K562 (cell line): ENCODE measurements around the gene FGFR1OP2. TPM values are rescaled to one million over a fixed set of nuclear protein-coding genes. Genes with fewer than 3 reads are reported as not detected.

ENCODE experiments used
- CREB3 ChIP-seq: fragments of 450-650 bp; conservative IDR thresholded peaks from 2 replicates; pipeline ENCODE4 v1.6.1; 2016; ENCODE audit warnings: missing genetic modification characterization, low read depth, mild to moderate bottlenecking, missing compliant biosample characterization, moderate library complexity
- DMBX1 ChIP-seq: fragments of 250-450 bp; sonication (Bioruptor Pico); IDR thresholded peaks from 2 replicates; pipeline ENCODE4 v1.8.0; 2022; ENCODE audit warnings: inconsistent platforms, mild to moderate bottlenecking, moderate library complexity, borderline replicate concordance
- E2F5 ChIP-seq: sonication (generic); formaldehyde crosslinking; IDR thresholded peaks from 2 replicates; pipeline ENCODE4 v1.8.0; 2022; ENCODE audit warnings: mild to moderate bottlenecking, missing genetic modification reagents
- FOXK2 ChIP-seq, 2 experiments: fragments of 450-650 bp; IDR thresholded peaks in 1 of 2; conservative IDR thresholded peaks in 1 of 2; 2 replicates each; pipeline ENCODE4 v1.6.1; 2016; ENCODE audit warnings: low read depth in 2 of 2, mild to moderate bottlenecking in 1 of 2
- IRF2 ChIP-seq: sonication (generic); formaldehyde crosslinking; IDR thresholded peaks from 2 replicates; pipeline ENCODE4 v1.8.1; 2022; ENCODE audit warnings: mild to moderate bottlenecking, missing genetic modification reagents
- MCM5 ChIP-seq: fragments of 450-650 bp; IDR thresholded peaks from 2 replicates; pipeline ENCODE4 v1.6.1; 2016; ENCODE audit warnings: low read depth
- MTA2 ChIP-seq: fragments of 450-650 bp; IDR thresholded peaks from 2 replicates; pipeline ENCODE4 v1.6.1; 2016; ENCODE audit warnings: low read depth
- NR0B1 ChIP-seq: fragments of 450-650 bp; IDR thresholded peaks from one replicate; pipeline ENCODE4 v1.6.1; 2018; ENCODE audit warnings: mild to moderate bottlenecking, moderate library complexity; ENCODE audit not compliant: partially characterized antibody
- NR2C2 ChIP-seq, 2 experiments: fragments of 200-800 bp in 1 of 2; sonication (Bioruptor generic) in 1 of 2; sonication (generic) in 1 of 2; formaldehyde crosslinking in 1 of 2; IDR thresholded peaks; 2 replicates each; pipeline versions ENCODE4 v1.6.1 to v1.8.0; 2016 to 2022; ENCODE audit warnings: mild to moderate bottlenecking in 1 of 2, missing compliant biosample characterization in 1 of 2, missing genetic modification characterization in 1 of 2, missing genetic modification reagents in 1 of 2
- RBM39 ChIP-seq: fragments of 200-400 bp; formaldehyde crosslinking; optimal IDR thresholded peaks from 2 replicates; pipeline ENCODE3; 2018; ENCODE audit warnings: low read depth, low read length
- RNF219 ChIP-seq: fragments of 250-450 bp; sonication (Bioruptor Pico); IDR thresholded peaks from 2 replicates; pipeline ENCODE4 v1.5.0; 2022; ENCODE audit warnings: mild to moderate bottlenecking
- USF1 ChIP-seq: sonication (generic); formaldehyde crosslinking; IDR thresholded peaks from 2 replicates; pipeline ENCODE4 v1.9.0; 2022; ENCODE audit warnings: mild to moderate bottlenecking, missing genetic modification reagents
- ZNF124 ChIP-seq: sonication (generic); formaldehyde crosslinking; IDR thresholded peaks from 2 replicates; pipeline ENCODE4 v1.8.1; 2022; ENCODE audit warnings: missing genetic modification reagents
- ZNF165 ChIP-seq: fragments of 250-450 bp; sonication (Bioruptor Pico); IDR thresholded peaks from 2 replicates; pipeline ENCODE4 v1.4.0; 2020; ENCODE audit warnings: borderline replicate concordance
- ZNF586 ChIP-seq: fragments of 450-650 bp; formaldehyde crosslinking; conservative IDR thresholded peaks from 2 replicates; pipeline ENCODE4 v1.4.0; 2020; ENCODE audit warnings: mild to moderate bottlenecking, moderate library complexity
- ZNF592 ChIP-seq: fragments of 450-650 bp; IDR thresholded peaks from 2 replicates; pipeline ENCODE4 v1.6.1; 2017; ENCODE audit warnings: antibody characterized with exemption, mild to moderate bottlenecking
- polyA plus RNA-seq, 8 experiments: library from polyadenylated mRNA; depleted of rRNA in 4 of 8; stranded (reverse) in 5 of 8; unstranded in 3 of 8; fragments of >200 nt; fragmentation: Nextera tagmentation in 2 of 8; fragmentation: Illumina TruSeq in 1 of 8; extraction: Ambion mirVana in 2 of 8; extraction: Trizol in 1 of 8; gene quantifications; 2 replicates each; pipeline versions ENCODE4 v1.2.1 to v1.2.3, GENCODE V29; 2011 to 2014; ENCODE audit warnings: inconsistent platforms in 1 of 8, missing spikeins in 1 of 8
- total RNA-seq, 7 experiments: library from RNA; depleted of rRNA in 6 of 7; stranded (reverse); fragments of >200 nt in 6 of 7; fragmentation: Illumina TruSeq in 2 of 7; extraction: Trizol in 2 of 7; gene quantifications; 2 replicates each; pipeline versions ENCODE4 v1.2.1 to v1.2.3, GENCODE V29; 2011 to 2021; ENCODE audit warnings: low replicate concordance in 1 of 7

The FGFR1OP2 gene
- total and polyA plus RNA-seq, 9 of the 15 experiments (the other 6 are each of a cell fraction or from before 2014, with no cell fraction given) = 31.6 to 49.0 (median 37.1) TPM

- TF ChIP-seq ZNF592 (no peak), ZNF165 (no peak), FOXK2 (conservative IDR thresholded peaks at IDR 0.05 in 1 of 2, IDR thresholded peaks at IDR 0.05 in 1 of 2; ENCODE audit: low read depth in 2 of 2) (no peak), ZNF124 (no peak), NR2C2 (CRISPR knock-in tag; IDR thresholded peaks at IDR 0.05) (no peak), NR2C2 (tag; IDR thresholded peaks at IDR 0.05) (peak; percentile 65; the same call in 1 of the 2 replicates), RBM39 (no peak), DMBX1 (CRISPR knock-in tag) (no peak), MCM5 (no peak), IRF2 (CRISPR knock-in tag) (no peak), CREB3 (tag) (no peak), ZNF586 (CRISPR knock-in tag) (no peak), RNF219 (CRISPR knock-in tag) (no peak), USF1 (CRISPR knock-in tag) (peak; percentile 62), NR0B1 (no peak), MTA2 (no peak), E2F5 (no peak)
Observed at GRCh38 chr12:26953447-26953846, 15.2 kb downstream of the FGFR1OP2 start (continued).
